Testis (tissue), 2 donors: Measurements from ENCODE around the gene ACYP2.

Source experiments
- POLR2A ChIP-seq: fragments of 450-650 bp; IDR thresholded peaks from one replicate; pipeline ENCODE4 v1.6.1; 2017; ENCODE audit warnings: antibody characterized with exemption, mild to moderate bottlenecking, moderate library complexity
- TF ChIP-seq, protein P1 (sequence below), 3 experiments: fragments of 450-650 bp in 2 of 3; fragments of 200-600 bp in 1 of 3; sonication (generic) in 1 of 3; IDR thresholded peaks; one replicate each; pipeline ENCODE4 v1.5.1; 2016 to 2019; ENCODE audit warnings: antibody characterized with exemption in 3 of 3, mild to moderate bottlenecking in 2 of 3, moderate library complexity in 1 of 3

- TF ChIP-seq, protein P1, sequence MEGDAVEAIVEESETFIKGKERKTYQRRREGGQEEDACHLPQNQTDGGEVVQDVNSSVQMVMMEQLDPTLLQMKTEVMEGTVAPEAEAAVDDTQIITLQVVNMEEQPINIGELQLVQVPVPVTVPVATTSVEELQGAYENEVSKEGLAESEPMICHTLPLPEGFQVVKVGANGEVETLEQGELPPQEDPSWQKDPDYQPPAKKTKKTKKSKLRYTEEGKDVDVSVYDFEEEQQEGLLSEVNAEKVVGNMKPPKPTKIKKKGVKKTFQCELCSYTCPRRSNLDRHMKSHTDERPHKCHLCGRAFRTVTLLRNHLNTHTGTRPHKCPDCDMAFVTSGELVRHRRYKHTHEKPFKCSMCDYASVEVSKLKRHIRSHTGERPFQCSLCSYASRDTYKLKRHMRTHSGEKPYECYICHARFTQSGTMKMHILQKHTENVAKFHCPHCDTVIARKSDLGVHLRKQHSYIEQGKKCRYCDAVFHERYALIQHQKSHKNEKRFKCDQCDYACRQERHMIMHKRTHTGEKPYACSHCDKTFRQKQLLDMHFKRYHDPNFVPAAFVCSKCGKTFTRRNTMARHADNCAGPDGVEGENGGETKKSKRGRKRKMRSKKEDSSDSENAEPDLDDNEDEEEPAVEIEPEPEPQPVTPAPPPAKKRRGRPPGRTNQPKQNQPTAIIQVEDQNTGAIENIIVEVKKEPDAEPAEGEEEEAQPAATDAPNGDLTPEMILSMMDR (IDR thresholded peaks at IDR 0.05), result no peak
- no peak for TF ChIP-seq POLR2A
These were observed 118.6 kb downstream of the ACYP2 start for GRCh38 chr2:54233832-54234649.
